Neural cell (in vitro differentiated cells): ENCODE data around the gene SIX1.

ENCODE experiments used
- EP300 ChIP-seq: fragments of 450-650 bp; conservative IDR thresholded peaks from 2 replicates; pipeline ENCODE4 v1.6.1; 2014; ENCODE audit warnings: antibody characterized with exemption, mild to moderate bottlenecking, moderate library complexity; ENCODE audit not compliant: poor library complexity, severe bottlenecking
- EZH2 ChIP-seq: fragments of 200-600, 300-800 bp; shearing (Covaris generic), sonication (generic); IDR thresholded peaks from 2 replicates; pipeline ENCODE4 v1.6.1; 2014; ENCODE audit warnings: antibody characterized with exemption, low read length, borderline replicate concordance, mild to moderate bottlenecking; ENCODE audit not compliant: insufficient read depth, poor library complexity, severe bottlenecking
- MXI1 ChIP-seq: fragments of 450-650 bp; conservative IDR thresholded peaks from 2 replicates; pipeline ENCODE4 v1.6.1; 2014; ENCODE audit warnings: antibody characterized with exemption, mild to moderate bottlenecking; ENCODE audit not compliant: poor library complexity, severe bottlenecking
- POLR2AphosphoS5 ChIP-seq: IDR thresholded peaks from 2 replicates; pipeline ENCODE4 v1.6.1; 2012
- RAD21 ChIP-seq: fragments of 450-650 bp; conservative IDR thresholded peaks from 2 replicates; pipeline ENCODE4 v1.6.1; 2014; ENCODE audit warnings: antibody characterized with exemption, mild to moderate bottlenecking, moderate library complexity
- REST ChIP-seq: IDR thresholded peaks from 2 replicates; pipeline ENCODE4 v1.6.1; 2012; ENCODE audit warnings: borderline replicate concordance
- SMC3 ChIP-seq: fragments of 450-650 bp; conservative IDR thresholded peaks from 2 replicates; pipeline ENCODE4 v1.6.1; 2014; ENCODE audit warnings: antibody characterized with exemption, mild to moderate bottlenecking, moderate library complexity; ENCODE audit not compliant: poor library complexity
- TAF1 ChIP-seq: IDR thresholded peaks from 2 replicates; pipeline ENCODE4 v1.6.1; 2012; ENCODE audit warnings: low read depth
- TF ChIP-seq, protein P1 (sequence below): fragments of 450-650 bp; IDR thresholded peaks from 2 replicates; pipeline ENCODE4 v1.5.1; 2014; ENCODE audit warnings: antibody characterized with exemption, mild to moderate bottlenecking, moderate library complexity; ENCODE audit not compliant: poor library complexity, severe bottlenecking

GRCh38 chr14:60639674-60640073 is 9.6 kb downstream of the SIX1 start:
- TF ChIP-seq, protein P1, sequence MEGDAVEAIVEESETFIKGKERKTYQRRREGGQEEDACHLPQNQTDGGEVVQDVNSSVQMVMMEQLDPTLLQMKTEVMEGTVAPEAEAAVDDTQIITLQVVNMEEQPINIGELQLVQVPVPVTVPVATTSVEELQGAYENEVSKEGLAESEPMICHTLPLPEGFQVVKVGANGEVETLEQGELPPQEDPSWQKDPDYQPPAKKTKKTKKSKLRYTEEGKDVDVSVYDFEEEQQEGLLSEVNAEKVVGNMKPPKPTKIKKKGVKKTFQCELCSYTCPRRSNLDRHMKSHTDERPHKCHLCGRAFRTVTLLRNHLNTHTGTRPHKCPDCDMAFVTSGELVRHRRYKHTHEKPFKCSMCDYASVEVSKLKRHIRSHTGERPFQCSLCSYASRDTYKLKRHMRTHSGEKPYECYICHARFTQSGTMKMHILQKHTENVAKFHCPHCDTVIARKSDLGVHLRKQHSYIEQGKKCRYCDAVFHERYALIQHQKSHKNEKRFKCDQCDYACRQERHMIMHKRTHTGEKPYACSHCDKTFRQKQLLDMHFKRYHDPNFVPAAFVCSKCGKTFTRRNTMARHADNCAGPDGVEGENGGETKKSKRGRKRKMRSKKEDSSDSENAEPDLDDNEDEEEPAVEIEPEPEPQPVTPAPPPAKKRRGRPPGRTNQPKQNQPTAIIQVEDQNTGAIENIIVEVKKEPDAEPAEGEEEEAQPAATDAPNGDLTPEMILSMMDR, result no peak
- TF ChIP-seq RAD21, result no peak
- TF ChIP-seq EZH2, result no peak
- TF ChIP-seq POLR2AphosphoS5, result no peak
- TF ChIP-seq MXI1, result no peak
- no peak for TF ChIP-seq TAF1
- TF ChIP-seq EP300, result no peak
- no peak for TF ChIP-seq REST
- TF ChIP-seq SMC3, result no peak
